Astrocyte (in vitro differentiated cells and primary cell): ENCODE measurements around the gene MBNL3. TPM values are rescaled to one million over a fixed set of nuclear protein-coding genes. Genes with fewer than 3 reads are reported as not detected.
A peak's percentile ranks its signal among the peaks of the same experiment; 100 is the strongest.

Source experiments
- DNase-seq: peaks from one replicate; pipeline ENCODE4 v3.0.0-alpha.2; 2010; ENCODE audit warnings: low read depth
- FAIRE-seq: peaks from 2 replicates; lab custom pipeline; 2011; peaks lifted over from hg19 to GRCh38; lab: Jason Lieb, UNC
- H2AFZ ChIP-seq: 2 replicates; pipeline ENCODE4 v1.6.0; 2012; ENCODE audit warnings: low read depth, low read length, inconsistent platforms
- H3K27ac ChIP-seq: 2 replicates; pipeline ENCODE4 v1.5.1; 2011; ENCODE audit warnings: low read depth, low read length, inconsistent platforms
- H3K27me3 ChIP-seq: 2 replicates; pipeline ENCODE4 v1.6.0; 2011; ENCODE audit warnings: low read length, inconsistent platforms; ENCODE audit not compliant: insufficient read depth
- H3K36me3 ChIP-seq: 2 replicates; pipeline ENCODE4 v1.5.1; 2011; ENCODE audit warnings: low read length, inconsistent platforms; ENCODE audit not compliant: insufficient read depth
- H3K4me1 ChIP-seq: 2 replicates; pipeline ENCODE4 v1.5.1; 2011; ENCODE audit warnings: low read length, inconsistent platforms; ENCODE audit not compliant: insufficient read depth
- H3K4me2 ChIP-seq: 2 replicates; pipeline ENCODE4 v1.6.0; 2012; ENCODE audit warnings: low read length, inconsistent platforms
- H3K4me3 ChIP-seq: 2 replicates; pipeline ENCODE4 v1.5.1; 2011; ENCODE audit warnings: low read depth, mild to moderate bottlenecking, low read length, inconsistent platforms; ENCODE audit not compliant: insufficient read depth
- H3K79me2 ChIP-seq: 2 replicates; pipeline ENCODE4 v1.6.0; 2012; ENCODE audit warnings: mild to moderate bottlenecking, low read length, inconsistent platforms; ENCODE audit not compliant: insufficient read depth
- H3K9ac ChIP-seq: 2 replicates; pipeline ENCODE4 v1.6.0; 2012; ENCODE audit warnings: mild to moderate bottlenecking, low read length, inconsistent platforms
- H3K9me3 ChIP-seq: 2 replicates; pipeline ENCODE4 v1.5.1; 2012; ENCODE audit warnings: low read depth, mild to moderate bottlenecking, low read length, inconsistent platforms; ENCODE audit not compliant: insufficient read depth
- H4K20me1 ChIP-seq: 2 replicates; pipeline ENCODE4 v1.6.0; 2012; ENCODE audit warnings: low read length, inconsistent platforms; ENCODE audit not compliant: insufficient read depth
- H3K27ac Mint-ChIP-seq: one replicate; pipeline ENCODE4 v1.8.0; 2021; ENCODE audit warnings: mild to moderate bottlenecking, mixed read lengths; ENCODE audit not compliant: unreplicated experiment
- H3K27me3 Mint-ChIP-seq: one replicate; pipeline ENCODE4 v1.8.0; 2021; ENCODE audit warnings: low read depth, mixed read lengths; ENCODE audit not compliant: unreplicated experiment
- H3K36me3 Mint-ChIP-seq: one replicate; pipeline ENCODE4 v1.8.0; 2021; ENCODE audit warnings: low read depth, mixed read lengths; ENCODE audit not compliant: unreplicated experiment
- H3K4me1 Mint-ChIP-seq: one replicate; pipeline ENCODE4 v1.8.0; 2021; ENCODE audit warnings: low read depth, mixed read lengths; ENCODE audit not compliant: unreplicated experiment
- H3K4me3 Mint-ChIP-seq: one replicate; pipeline ENCODE4 v1.8.0; 2021; ENCODE audit warnings: mild to moderate bottlenecking, moderate library complexity, mixed read lengths; ENCODE audit not compliant: unreplicated experiment
- H3K9me3 Mint-ChIP-seq: one replicate; pipeline ENCODE4 v1.8.0; 2021; ENCODE audit warnings: mild to moderate bottlenecking, mixed read lengths; ENCODE audit not compliant: unreplicated experiment
- CTCF ChIP-seq: IDR thresholded peaks from 2 replicates; pipeline ENCODE4 v1.5.1; 2011; ENCODE audit warnings: low read depth, mild to moderate bottlenecking, inconsistent platforms, low read length, moderate library complexity; ENCODE audit not compliant: insufficient read depth
- EZH2 ChIP-seq: IDR thresholded peaks from 2 replicates; pipeline ENCODE4 v1.6.1; 2012; ENCODE audit warnings: mild to moderate bottlenecking, low read length, inconsistent platforms; ENCODE audit not compliant: insufficient read depth
- total RNA-seq: library from RNA; stranded (reverse); gene quantifications from 2 replicates; pipeline ENCODE4 v1.2.1, GENCODE V29; 2021

Gene MBNL3
- total RNA-seq, 1 donor from 2014 or later: 4.1 TPM

GRCh38 chrX:132393992-132394391, 94.8 kb downstream of the MBNL3 start:
- Mint-ChIP-seq H3K36me3 (no peaks in the 10 kb centered on the region), H3K27ac (no peak overlapping the region), H3K4me1 (no peaks in the 10 kb centered on the region), H3K4me3 (no peak overlapping the region), H3K27me3 (no peaks in the 10 kb centered on the region), H3K9me3 (no peaks in the 10 kb centered on the region)
- Histone ChIP-seq H3K4me2 (no peak overlapping the region), H3K27ac (no peak overlapping the region), H3K27me3 (no peaks in the 10 kb centered on the region), H3K79me2 (no peaks in the 10 kb centered on the region), H2AFZ (no peak overlapping the region), H3K9me3 (no peaks in the 10 kb centered on the region), H3K4me1 (no peaks in the 10 kb centered on the region), H4K20me1 (no peaks in the 10 kb centered on the region), H3K9ac (no peak overlapping the region), H3K36me3 (no peaks in the 10 kb centered on the region), H3K4me3 (no peak overlapping the region)
- DNase-seq (no peak), FAIRE-seq (no peak)
- no peak for TF ChIP-seq EZH2

- H3K27ac ChIP-seq: no peak overlapping the region
- peak; percentile 89 for FAIRE-seq
These were observed 95.4 kb downstream of the MBNL3 start for GRCh38 chrX:132393485-132393884.

GRCh38 chrX:132393085-132393484, 95.8 kb downstream of the MBNL3 start:
- FAIRE-seq: no peak
- no peaks in the 10 kb centered on the region for H3K4me1 ChIP-seq
- H3K4me2 ChIP-seq: no peak overlapping the region

More at GRCh38 chrX:132393485-132393884, 95.4 kb downstream of the MBNL3 start:
- no peak for TF ChIP-seq CTCF
- TF ChIP-seq EZH2: no peak
- no peaks in the 10 kb centered on the region for H3K27me3 ChIP-seq
- no peak overlapping the region for H3K4me3 ChIP-seq
- H3K36me3 ChIP-seq: no peaks in the 10 kb centered on the region
- H3K9me3 Mint-ChIP-seq: no peaks in the 10 kb centered on the region
- no peaks in the 10 kb centered on the region for H3K4me1 ChIP-seq
- H3K36me3 Mint-ChIP-seq: no peaks in the 10 kb centered on the region
- no peak overlapping the region for H2AFZ ChIP-seq
- no peak overlapping the region for H3K9ac ChIP-seq
- no peak for DNase-seq
- no peaks in the 10 kb centered on the region for H3K27me3 Mint-ChIP-seq
- no peaks in the 10 kb centered on the region for H4K20me1 ChIP-seq
- no peaks in the 10 kb centered on the region for H3K9me3 ChIP-seq
- H3K27ac Mint-ChIP-seq: no peak overlapping the region
- H3K79me2 ChIP-seq: no peaks in the 10 kb centered on the region
- H3K4me2 ChIP-seq: no peak overlapping the region
- no peaks in the 10 kb centered on the region for H3K4me1 Mint-ChIP-seq
- no peak overlapping the region for H3K4me3 Mint-ChIP-seq

More at GRCh38 chrX:132393085-132393484, 95.8 kb downstream of the MBNL3 start:
- no peak overlapping the region for H3K4me3 Mint-ChIP-seq
- Histone ChIP-seq H2AFZ (no peak overlapping the region), H3K9ac (no peak overlapping the region), H3K4me3 (no peak overlapping the region), H3K9me3 (no peaks in the 10 kb centered on the region), H3K27ac (no peak overlapping the region), H3K27me3 (no peaks in the 10 kb centered on the region), H3K79me2 (no peaks in the 10 kb centered on the region), H4K20me1 (no peaks in the 10 kb centered on the region), H3K36me3 (no peaks in the 10 kb centered on the region)
- H3K27ac Mint-ChIP-seq: no peak overlapping the region
- no peaks in the 10 kb centered on the region for H3K9me3 Mint-ChIP-seq
- TF ChIP-seq CTCF: no peak
- no peak for TF ChIP-seq EZH2
- no peaks in the 10 kb centered on the region for H3K27me3 Mint-ChIP-seq
- H3K4me1 Mint-ChIP-seq: no peaks in the 10 kb centered on the region
- H3K36me3 Mint-ChIP-seq: no peaks in the 10 kb centered on the region
- DNase-seq: no peak
